SU-DHL-6 (cell line): Measurements from ENCODE around the gene COL18A1.
A peak's percentile ranks its signal among the peaks of the same experiment; 100 is the strongest.

Source experiments
- H2AFZ ChIP-seq: fragments of 200-600 bp; sonication (generic); 2 replicates; pipeline ENCODE4 v1.6.1; 2014; ENCODE audit warnings: low read depth, mild to moderate bottlenecking, moderate library complexity, mixed read lengths, antibody characterized with exemption, low read length; ENCODE audit not compliant: severe bottlenecking
- H3F3A ChIP-seq: fragments of 200-600 bp; shearing (Covaris generic); 2 replicates; pipeline ENCODE4 v1.6.0; 2016; ENCODE audit warnings: antibody characterized with exemption, mild to moderate bottlenecking; ENCODE audit not compliant: insufficient read depth
- H3K27ac ChIP-seq: fragments of 200-600 bp; sonication (generic); 2 replicates; pipeline ENCODE4 v1.5.1; 2016; ENCODE audit warnings: low read depth, mild to moderate bottlenecking, low read length, moderate library complexity, mixed read lengths
- H3K27me3 ChIP-seq: fragments of 200-600 bp; sonication (generic), shearing (Covaris generic); 2 replicates; pipeline ENCODE4 v1.6.0; 2014; ENCODE audit warnings: mild to moderate bottlenecking, low read length
- H3K36me3 ChIP-seq: fragments of 200-600 bp; sonication (generic); 2 replicates; pipeline ENCODE4 v1.6.1; 2014; ENCODE audit warnings: mild to moderate bottlenecking, low read length, mixed read lengths
- H3K4me2 ChIP-seq: fragments of 300-600, 200-600 bp; shearing (Covaris generic), sonication (generic); 2 replicates; pipeline ENCODE4 v1.6.0; 2014; ENCODE audit warnings: low read length, low read depth, mild to moderate bottlenecking; ENCODE audit not compliant: poor library complexity, severe bottlenecking
- H3K4me3 ChIP-seq: fragments of 200-600 bp; sonication (generic); 2 replicates; pipeline ENCODE4 v1.5.1; 2014; ENCODE audit warnings: antibody characterized with exemption, low read length, mild to moderate bottlenecking, mixed read lengths; ENCODE audit not compliant: insufficient read depth, poor library complexity, severe bottlenecking
- H3K79me2 ChIP-seq: fragments of 200-600 bp; sonication (generic); 2 replicates; pipeline ENCODE4 v1.6.1; 2014; ENCODE audit warnings: mild to moderate bottlenecking, low read length, moderate library complexity; ENCODE audit not compliant: insufficient read depth
- H3K9ac ChIP-seq: fragments of 200-600 bp; sonication (generic); 2 replicates; pipeline ENCODE4 v1.7.0; 2014; ENCODE audit warnings: mild to moderate bottlenecking, low read length
- H3K9me2 ChIP-seq: fragments of 200-600 bp; sonication (generic); replicated peaks from 2 replicates; pipeline ENCODE4 v1.6.1; 2014; ENCODE audit warnings: low read length; ENCODE audit not compliant: insufficient read depth
- H3K9me3 ChIP-seq: fragments of 200-600 bp; sonication (generic); 2 replicates; pipeline ENCODE4 v1.6.1; 2014; ENCODE audit warnings: low read length, mixed read lengths; ENCODE audit not compliant: insufficient read depth
- H4K20me1 ChIP-seq: fragments of 200-600 bp; sonication (generic); 2 replicates; pipeline ENCODE4 v1.6.1; 2014; ENCODE audit warnings: low read depth, mild to moderate bottlenecking, antibody characterized with exemption, low read length, moderate library complexity, mixed read lengths
- EZH2phosphoT487 ChIP-seq: fragments of 200-600 bp; sonication (generic), shearing (Covaris generic); conservative IDR thresholded peaks from 2 replicates; pipeline ENCODE4 v1.6.1; 2018; ENCODE audit warnings: mild to moderate bottlenecking, antibody characterized with exemption, low read length, moderate library complexity, mixed read lengths
- TF ChIP-seq, protein P1 (sequence below): fragments of 200-600 bp; sonication (generic); IDR thresholded peaks from one replicate; pipeline ENCODE4 v1.5.1; 2017; ENCODE audit warnings: antibody characterized with exemption, mild to moderate bottlenecking, low read length, moderate library complexity; ENCODE audit not compliant: insufficient read depth, poor library complexity, severe bottlenecking

COL18A1 gene

DNA sequence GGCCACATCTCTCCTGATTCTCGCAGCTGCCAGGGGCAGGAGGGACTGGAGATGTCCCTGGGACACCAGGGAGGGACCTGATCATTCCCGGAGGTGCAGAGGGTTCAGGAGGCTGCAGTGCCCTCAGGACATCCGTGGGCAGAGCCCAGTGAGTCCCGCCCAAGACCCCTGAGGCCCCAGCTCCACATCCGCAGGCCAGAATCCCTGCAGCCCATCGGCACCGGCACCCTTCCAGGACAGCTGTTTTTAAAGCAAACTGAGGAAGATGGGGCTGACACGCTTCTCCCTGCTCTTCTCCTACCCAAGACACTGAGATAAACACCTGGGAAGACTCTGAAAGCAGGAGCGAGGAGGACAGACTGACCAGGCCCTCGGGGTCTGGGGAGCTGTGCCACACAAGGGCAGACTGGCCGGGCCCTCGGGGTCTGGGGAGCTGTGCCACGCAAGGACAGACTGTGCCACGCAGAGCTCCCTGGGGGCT is 111.7 kb downstream of the COL18A1 start:
- no peaks in the 10 kb centered on the region for H4K20me1 ChIP-seq

DNA sequence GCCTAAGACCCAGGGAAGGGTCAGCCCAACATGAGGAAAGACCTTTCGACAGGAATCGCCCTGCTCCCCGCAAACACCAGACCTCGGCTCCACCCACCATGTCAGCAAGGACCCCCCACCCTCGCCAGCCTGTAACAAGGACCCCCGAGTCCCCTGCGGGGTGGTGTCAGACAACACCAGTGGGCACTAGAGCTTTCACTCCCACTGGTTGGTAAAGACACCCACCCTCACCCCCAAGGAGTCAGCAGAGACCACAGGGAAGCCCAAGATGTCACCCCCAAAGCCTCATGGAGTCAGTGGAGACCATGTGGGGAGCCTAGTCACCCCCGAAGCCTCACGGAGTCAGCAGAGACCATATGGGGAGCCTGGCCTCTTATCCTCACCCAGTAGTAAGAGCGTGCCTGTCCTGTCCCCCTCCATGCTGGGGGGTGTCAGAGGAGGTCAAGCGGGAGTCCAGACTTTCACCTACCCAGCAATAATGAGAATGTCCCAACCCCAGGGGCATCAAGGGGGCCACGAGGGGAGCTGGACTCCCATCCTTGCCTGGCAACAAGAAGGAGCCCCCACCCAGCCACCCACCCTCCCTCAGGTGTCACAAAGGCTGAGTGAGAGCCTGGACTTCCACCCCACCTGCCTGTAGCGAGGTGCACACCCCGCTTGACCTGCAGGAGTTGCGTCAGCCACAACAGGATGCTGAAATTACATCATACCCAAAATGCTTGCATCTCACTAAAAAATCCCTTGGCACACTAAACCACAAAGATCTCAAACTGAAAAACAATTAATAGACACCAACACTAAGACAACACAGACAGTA is 112.5 kb downstream of the COL18A1 start:
- H3K36me3 ChIP-seq = peaks cover 40% of the 10 kb centered on the region
- no peaks in the 10 kb centered on the region for H4K20me1 ChIP-seq
- H3K4me3 ChIP-seq = no peak overlapping the region
- no peak overlapping the region for H3K4me2 ChIP-seq
- TF ChIP-seq, protein P1, sequence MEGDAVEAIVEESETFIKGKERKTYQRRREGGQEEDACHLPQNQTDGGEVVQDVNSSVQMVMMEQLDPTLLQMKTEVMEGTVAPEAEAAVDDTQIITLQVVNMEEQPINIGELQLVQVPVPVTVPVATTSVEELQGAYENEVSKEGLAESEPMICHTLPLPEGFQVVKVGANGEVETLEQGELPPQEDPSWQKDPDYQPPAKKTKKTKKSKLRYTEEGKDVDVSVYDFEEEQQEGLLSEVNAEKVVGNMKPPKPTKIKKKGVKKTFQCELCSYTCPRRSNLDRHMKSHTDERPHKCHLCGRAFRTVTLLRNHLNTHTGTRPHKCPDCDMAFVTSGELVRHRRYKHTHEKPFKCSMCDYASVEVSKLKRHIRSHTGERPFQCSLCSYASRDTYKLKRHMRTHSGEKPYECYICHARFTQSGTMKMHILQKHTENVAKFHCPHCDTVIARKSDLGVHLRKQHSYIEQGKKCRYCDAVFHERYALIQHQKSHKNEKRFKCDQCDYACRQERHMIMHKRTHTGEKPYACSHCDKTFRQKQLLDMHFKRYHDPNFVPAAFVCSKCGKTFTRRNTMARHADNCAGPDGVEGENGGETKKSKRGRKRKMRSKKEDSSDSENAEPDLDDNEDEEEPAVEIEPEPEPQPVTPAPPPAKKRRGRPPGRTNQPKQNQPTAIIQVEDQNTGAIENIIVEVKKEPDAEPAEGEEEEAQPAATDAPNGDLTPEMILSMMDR = no peak
- TF ChIP-seq EZH2phosphoT487 = no peak
- H3K27me3 ChIP-seq = no peaks in the 10 kb centered on the region
- peaks cover 14% of the 10 kb centered on the region; the same call in 1 of the 2 replicates for H3K79me2 ChIP-seq
- no peak overlapping the region for H3K9ac ChIP-seq
- no peak overlapping the region for H2AFZ ChIP-seq
- H3K27ac ChIP-seq = peak overlapping the region; percentile 6; the same call in 1 of the 2 replicates
- H3K9me3 ChIP-seq = no peaks in the 10 kb centered on the region
- H3K9me2 ChIP-seq = no peaks in the 10 kb centered on the region
- no peaks in the 10 kb centered on the region for H3F3A ChIP-seq

More for the DNA sequence above, 111.7 kb downstream of the COL18A1 start:
- H2AFZ ChIP-seq = no peak overlapping the region
- no peak for TF ChIP-seq EZH2phosphoT487
- TF ChIP-seq, protein P1 = no peak
- no peak overlapping the region for H3K4me2 ChIP-seq
- H3K27me3 ChIP-seq = no peaks in the 10 kb centered on the region
- H3K9me3 ChIP-seq = no peaks in the 10 kb centered on the region
- peaks cover 38% of the 10 kb centered on the region for H3K36me3 ChIP-seq
- H3K79me2 ChIP-seq = peaks cover 14% of the 10 kb centered on the region; the same call in 1 of the 2 replicates
- H3K9me2 ChIP-seq = no peaks in the 10 kb centered on the region
- H3F3A ChIP-seq = no peaks in the 10 kb centered on the region
- no peak overlapping the region for H3K27ac ChIP-seq
- no peak overlapping the region for H3K9ac ChIP-seq
- H3K4me3 ChIP-seq = no peak overlapping the region

DNA sequence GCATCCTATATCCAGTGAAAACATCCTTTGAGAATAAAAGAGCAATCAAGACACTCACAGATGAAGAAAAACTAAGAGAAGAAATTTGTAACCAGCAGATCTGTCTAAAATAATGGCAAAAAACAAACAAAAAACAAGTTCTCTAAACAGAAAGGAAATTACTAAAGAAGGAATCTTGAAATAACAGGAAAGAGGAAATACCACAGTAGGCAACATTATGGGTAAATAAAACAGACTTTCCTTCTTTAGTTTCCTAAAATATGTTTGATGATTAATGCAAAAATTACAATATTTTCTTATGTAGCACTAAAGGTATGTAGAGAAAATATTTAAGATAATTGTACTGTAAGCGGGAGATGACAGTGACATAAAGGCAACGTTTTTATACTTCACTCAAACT is 113.8 kb downstream of the COL18A1 start:
- H3K36me3 ChIP-seq = peaks cover 40% of the 10 kb centered on the region

More for the DNA sequence above, 113.8 kb downstream of the COL18A1 start:
- no peaks in the 10 kb centered on the region for H4K20me1 ChIP-seq
- no peak overlapping the region for H3K4me3 ChIP-seq
- H3K79me2 ChIP-seq = peaks cover 14% of the 10 kb centered on the region; the same call in 1 of the 2 replicates
- H3K4me2 ChIP-seq = no peak overlapping the region
- H2AFZ ChIP-seq = no peak overlapping the region
- H3K27me3 ChIP-seq = no peaks in the 10 kb centered on the region
- no peaks in the 10 kb centered on the region for H3K9me2 ChIP-seq
- H3K9ac ChIP-seq = no peak overlapping the region
- TF ChIP-seq, protein P1 = no peak
- no peak for TF ChIP-seq EZH2phosphoT487
- H3F3A ChIP-seq = no peaks in the 10 kb centered on the region
- H3K9me3 ChIP-seq = no peaks in the 10 kb centered on the region
- H3K27ac ChIP-seq = no peak overlapping the region
